HG02970 (cell line): ENCODE measurements around the gene KCNQ4.

ENCODE experiments used
- ATAC-seq: cut with Tn5 transposase; IDR thresholded peaks from one replicate; pipeline ENCODE4 v1.9.1; 2021; ENCODE audit warnings: mild to moderate bottlenecking, moderate library complexity, moderate number of reproducible peaks; ENCODE audit not compliant: unreplicated experiment, low FRiP score

KCNQ4 gene

GRCh38 chr1:40774266-40774998 is 9.2 kb upstream of the KCNQ4 start:
- ATAC-seq, result no peak

GRCh38 chr1:40776236-40777072 is 7.1 kb upstream of the KCNQ4 start:
- ATAC-seq, result no peak

- no peak for ATAC-seq
These were observed 6.2 kb upstream of the KCNQ4 start for GRCh38 chr1:40777224-40777970.

- ATAC-seq, result no peak
These were observed 2.6 kb upstream of the KCNQ4 start for GRCh38 chr1:40780678-40781607.

GRCh38 chr1:40781608-40781971 is 2.0 kb upstream of the KCNQ4 start:
- no peak for ATAC-seq

- no peak for ATAC-seq
These were observed 1.1 kb upstream of the KCNQ4 start for GRCh38 chr1:40782371-40782956.

- ATAC-seq, result no peak
These were observed 669 bp downstream of the KCNQ4 start for GRCh38 chr1:40784141-40784770.

- ATAC-seq, result no peak
These were observed 1.2 kb downstream of the KCNQ4 start for GRCh38 chr1:40784771-40785151.

- ATAC-seq, result no peak
These were observed 1.9 kb downstream of the KCNQ4 start for GRCh38 chr1:40785446-40785845.

- ATAC-seq, result no peak
These were observed 2.8 kb downstream of the KCNQ4 start for GRCh38 chr1:40786171-40786994.

- no peak for ATAC-seq
These were observed 3.6 kb downstream of the KCNQ4 start for GRCh38 chr1:40786995-40787705.

GRCh38 chr1:40787737-40788560 is 4.4 kb downstream of the KCNQ4 start:
- ATAC-seq, result no peak

- ATAC-seq, result no peak
These were observed 5.2 kb downstream of the KCNQ4 start for GRCh38 chr1:40788561-40789341.

- no peak for ATAC-seq
These were observed 5.7 kb downstream of the KCNQ4 start for GRCh38 chr1:40789342-40789598.

GRCh38 chr1:40789661-40790430 is 6.3 kb downstream of the KCNQ4 start:
- no peak for ATAC-seq

GRCh38 chr1:40792036-40792435 is 8.4 kb downstream of the KCNQ4 start:
- no peak for ATAC-seq
